IPS-20b (cell line): ENCODE data around the gene EIF5.
"Not testable (repeated sequence)": the region's sequence is repeated elsewhere in the genome, so short reads cannot be mapped to it uniquely, and the experiment has no call there.

Experiments used
- H3K27ac ChIP-seq: one replicate; pipeline ENCODE4 v1.5.1; 2013; ENCODE audit warnings: low read length
- H3K27me3 ChIP-seq: 2 replicates; pipeline ENCODE4 v1.6.1; 2013; ENCODE audit warnings: mild to moderate bottlenecking, low read length, inconsistent platforms; ENCODE audit not compliant: insufficient read depth
- H3K36me3 ChIP-seq: 2 replicates; pipeline ENCODE4 v1.6.1; 2013; ENCODE audit warnings: low read depth, mild to moderate bottlenecking, inconsistent platforms, low read length, moderate library complexity; ENCODE audit not compliant: insufficient read depth
- H3K4me1 ChIP-seq: 2 replicates; pipeline ENCODE4 v1.6.1; 2013; ENCODE audit warnings: mild to moderate bottlenecking, control low read depth, inconsistent platforms, low read length, moderate library complexity; ENCODE audit not compliant: insufficient read depth
- H3K4me3 ChIP-seq: 2 replicates; pipeline ENCODE4 v1.5.1; 2013; ENCODE audit warnings: mild to moderate bottlenecking, low read length, inconsistent platforms
- H3K9ac ChIP-seq: 2 replicates; pipeline ENCODE4 v1.6.1; 2013; ENCODE audit warnings: low read depth, mild to moderate bottlenecking, inconsistent platforms, low read length, moderate library complexity
- H3K9me3 ChIP-seq: 2 replicates; pipeline ENCODE4 v1.6.1; 2013; ENCODE audit warnings: mild to moderate bottlenecking, low read depth, low read length, inconsistent platforms; ENCODE audit not compliant: insufficient read depth

The EIF5 gene

DNA sequence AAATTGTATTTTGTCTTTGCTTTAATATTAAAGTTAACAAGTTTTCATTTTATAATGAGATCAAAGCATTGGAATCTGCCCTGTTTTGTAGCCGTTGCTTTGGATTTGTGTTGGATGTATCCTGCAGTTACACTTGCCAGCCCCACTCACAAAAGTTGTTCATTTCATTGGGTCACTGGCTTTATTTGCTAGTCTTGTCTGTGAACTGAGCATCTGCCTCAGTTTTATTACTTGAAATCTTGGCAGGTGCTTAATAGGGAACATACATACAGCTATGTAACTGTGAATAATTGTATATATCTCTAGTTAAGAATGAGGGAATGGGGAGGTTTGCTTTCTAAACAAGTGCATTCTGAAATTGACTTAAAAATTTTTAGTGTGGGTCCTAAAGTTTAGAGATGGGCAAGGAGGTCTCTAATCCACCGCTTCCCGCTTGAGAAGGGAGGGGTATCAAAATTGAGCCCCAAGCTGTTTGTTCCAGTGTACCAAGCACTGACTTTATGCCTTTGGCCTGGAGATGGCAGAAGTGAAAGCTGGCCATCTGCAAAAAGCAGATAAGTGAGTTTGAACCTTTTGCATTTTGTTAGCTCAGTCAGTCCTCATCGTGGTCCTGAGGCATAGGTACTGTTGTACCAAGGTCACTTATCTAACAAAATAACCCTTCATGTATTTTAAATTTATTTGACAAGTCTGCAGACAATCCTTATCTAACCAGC, 9.3 kb downstream of the EIF5 start:
- H3K4me3 ChIP-seq = no peak overlapping the region
- no peak overlapping the region for H3K27ac ChIP-seq
- H3K4me1 ChIP-seq = peaks cover 5% of the 10 kb centered on the region
- H3K9ac ChIP-seq = no peak overlapping the region
- peaks cover 68% of the 10 kb centered on the region for H3K36me3 ChIP-seq
- H3K9me3 ChIP-seq = no peaks in the 10 kb centered on the region
- H3K27me3 ChIP-seq = no peaks in the 10 kb centered on the region

DNA sequence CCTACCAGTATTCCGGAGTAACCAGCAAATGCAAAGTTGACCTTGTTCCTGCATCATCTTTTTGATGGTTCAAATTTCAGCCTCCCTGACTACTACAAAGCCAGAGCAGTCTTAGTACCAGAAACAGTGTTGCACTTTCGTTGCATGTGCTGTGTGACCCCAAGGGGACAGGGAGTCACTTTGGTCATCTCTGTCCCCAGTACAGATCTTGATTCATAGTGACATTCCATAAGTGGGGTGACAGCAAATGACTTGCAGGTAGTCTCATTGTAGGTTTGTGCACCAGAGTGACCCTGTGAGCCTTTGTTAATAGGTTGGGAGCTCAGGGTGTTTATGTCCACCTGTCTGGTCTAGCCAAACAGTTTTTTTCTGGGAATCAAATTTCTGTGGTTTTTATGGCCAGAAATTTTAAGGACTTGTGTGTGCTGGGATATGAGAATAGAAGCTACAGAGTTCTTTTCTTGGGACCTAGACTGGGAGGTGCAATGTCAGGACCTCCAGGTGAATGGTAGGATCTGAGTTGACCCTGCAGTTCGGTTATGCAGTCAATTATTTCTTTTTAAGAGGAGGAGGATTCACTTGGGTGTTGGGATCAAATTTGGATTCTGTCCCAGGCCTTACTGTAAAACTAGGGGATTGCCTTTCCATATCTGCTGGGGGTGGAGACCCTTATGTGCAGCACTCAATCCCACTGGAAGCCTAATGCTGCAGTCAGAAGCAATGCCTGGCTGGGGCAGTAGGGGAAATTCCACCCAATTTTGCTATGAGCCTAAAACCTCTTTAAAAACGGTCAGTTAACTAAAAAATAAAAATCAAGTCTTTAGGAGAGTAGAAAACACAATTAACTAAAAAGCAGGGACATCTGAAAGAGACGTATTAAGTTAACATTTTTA, 10.1 kb downstream of the EIF5 start:
- H3K36me3 ChIP-seq = peaks cover 60% of the 10 kb centered on the region
- no peaks in the 10 kb centered on the region for H3K27me3 ChIP-seq
- H3K4me3 ChIP-seq = no peak overlapping the region
- no peaks in the 10 kb centered on the region for H3K9me3 ChIP-seq
- peaks cover 5% of the 10 kb centered on the region for H3K4me1 ChIP-seq
- H3K9ac ChIP-seq = no peak overlapping the region
- no peak overlapping the region for H3K27ac ChIP-seq

DNA sequence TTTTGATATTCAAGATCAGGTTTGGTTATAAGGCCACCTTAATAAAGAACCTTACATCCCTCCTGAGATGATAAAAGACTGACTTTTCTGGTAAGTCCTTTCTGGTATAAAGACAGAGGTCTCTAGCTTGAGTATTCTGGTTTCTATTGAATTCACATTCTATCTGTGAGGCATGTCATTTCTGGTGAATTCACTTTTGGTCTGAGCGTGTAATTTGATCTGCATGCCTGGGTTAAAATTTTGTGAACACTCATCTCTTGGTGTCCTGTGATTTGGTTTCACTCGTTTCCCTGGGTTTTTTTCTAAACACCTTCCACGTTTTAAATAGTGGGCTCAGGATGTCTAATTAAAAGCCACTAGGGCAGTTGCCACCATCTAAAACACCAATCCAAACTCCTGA, 12.2 kb downstream of the EIF5 start:
- no peaks in the 10 kb centered on the region for H3K9me3 ChIP-seq

DNA sequence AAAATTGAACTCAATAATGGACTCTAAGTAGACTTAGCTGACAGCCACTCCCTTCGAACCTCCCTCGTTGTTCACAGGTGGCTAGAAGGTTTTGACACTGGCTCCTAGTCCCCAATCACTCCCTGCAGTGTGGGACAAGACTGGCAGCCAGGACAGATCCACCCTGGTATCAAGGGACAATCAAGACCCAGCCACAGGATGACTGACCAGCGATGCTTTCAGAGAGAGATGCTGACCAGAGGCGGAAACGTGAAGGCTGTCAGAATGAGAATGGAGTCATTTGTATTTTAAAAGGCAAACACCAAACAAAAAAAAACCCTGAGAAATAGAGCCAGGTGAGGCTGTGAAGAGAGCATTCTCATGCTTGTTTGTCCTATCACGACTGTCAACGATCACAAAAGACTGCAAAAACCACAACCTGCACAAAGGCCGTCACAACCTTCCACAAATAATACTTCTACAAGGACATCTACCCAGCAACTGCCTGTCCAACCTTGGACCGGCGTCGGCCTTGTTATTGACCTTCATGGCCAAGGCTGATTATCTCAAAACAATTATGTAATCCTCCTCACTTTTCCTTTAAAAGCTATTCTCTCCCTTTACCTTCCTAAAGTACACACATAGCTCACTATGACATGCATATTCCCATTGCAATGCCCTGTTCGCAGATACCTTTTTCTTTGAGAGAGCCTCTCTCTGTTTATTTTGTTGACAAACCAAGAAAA, 13.2 kb downstream of the EIF5 start:
- H3K36me3 ChIP-seq = peaks cover 29% of the 10 kb centered on the region
- H3K4me1 ChIP-seq = peaks cover 5% of the 10 kb centered on the region
- no peak overlapping the region for H3K9ac ChIP-seq
- H3K9me3 ChIP-seq = no peaks in the 10 kb centered on the region
- H3K27ac ChIP-seq = no peak overlapping the region
- no peaks in the 10 kb centered on the region for H3K27me3 ChIP-seq
- no peak overlapping the region for H3K4me3 ChIP-seq

More for the DNA sequence above, 12.2 kb downstream of the EIF5 start:
- Histone ChIP-seq H3K36me3 (peaks cover 38% of the 10 kb centered on the region), H3K4me3 (no peak overlapping the region), H3K27me3 (no peaks in the 10 kb centered on the region), H3K4me1 (peaks cover 5% of the 10 kb centered on the region), H3K27ac (no peak overlapping the region), H3K9ac (no peak overlapping the region)

DNA sequence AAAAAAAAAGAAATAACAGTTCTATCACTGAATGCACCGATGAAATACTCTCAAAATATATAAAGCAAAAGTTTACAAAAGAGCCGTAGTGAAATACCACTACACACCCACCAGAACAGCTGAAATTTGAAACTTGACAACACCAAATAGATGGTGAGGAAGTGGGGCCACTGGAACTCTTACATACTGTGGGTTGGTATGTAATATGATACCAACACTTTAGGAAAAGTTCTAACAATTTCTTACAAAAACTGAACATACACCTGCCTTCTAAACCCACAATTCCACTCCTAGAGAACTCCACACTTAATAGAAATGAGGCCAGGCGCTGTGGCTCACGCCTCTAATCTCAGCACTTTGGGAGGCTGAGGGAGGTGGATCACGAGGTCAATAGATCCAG, 14.1 kb downstream of the EIF5 start:
- no peak overlapping the region for H3K27ac ChIP-seq
- peaks cover 20% of the 10 kb centered on the region for H3K36me3 ChIP-seq
- no peaks in the 10 kb centered on the region for H3K27me3 ChIP-seq
- no peak overlapping the region for H3K9ac ChIP-seq
- peaks cover 5% of the 10 kb centered on the region for H3K4me1 ChIP-seq
- no peaks in the 10 kb centered on the region for H3K9me3 ChIP-seq
- H3K4me3 ChIP-seq = no peak overlapping the region

DNA sequence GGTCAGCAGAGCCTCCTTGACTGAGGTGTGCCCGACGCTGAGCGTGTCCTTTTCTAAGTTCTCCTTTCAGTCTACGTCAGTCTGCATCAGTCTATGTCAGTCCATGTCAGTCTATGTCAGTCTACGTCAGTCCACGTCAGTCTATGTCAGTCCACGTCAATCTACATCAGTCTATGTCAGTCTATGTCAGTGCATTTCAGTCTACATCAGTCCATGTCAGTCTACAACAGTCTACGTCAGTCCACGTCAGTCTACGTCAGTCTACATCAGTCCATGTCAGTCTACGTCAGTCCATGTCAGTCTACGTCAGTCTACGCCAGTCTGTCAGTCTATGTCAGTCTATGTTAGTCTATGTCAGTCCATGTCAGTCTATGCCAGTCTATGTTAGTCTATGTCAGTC, 15.9 kb downstream of the EIF5 start:
- Histone ChIP-seq H3K27ac (no peak overlapping the region), H3K4me3 (no peak overlapping the region), H3K4me1 (peaks cover 10% of the 10 kb centered on the region), H3K36me3 (peaks cover 1% of the 10 kb centered on the region; the same call in 1 of the 2 replicates), H3K9ac (no peak overlapping the region), H3K9me3 (no peaks in the 10 kb centered on the region), H3K27me3 (no peaks in the 10 kb centered on the region)

DNA sequence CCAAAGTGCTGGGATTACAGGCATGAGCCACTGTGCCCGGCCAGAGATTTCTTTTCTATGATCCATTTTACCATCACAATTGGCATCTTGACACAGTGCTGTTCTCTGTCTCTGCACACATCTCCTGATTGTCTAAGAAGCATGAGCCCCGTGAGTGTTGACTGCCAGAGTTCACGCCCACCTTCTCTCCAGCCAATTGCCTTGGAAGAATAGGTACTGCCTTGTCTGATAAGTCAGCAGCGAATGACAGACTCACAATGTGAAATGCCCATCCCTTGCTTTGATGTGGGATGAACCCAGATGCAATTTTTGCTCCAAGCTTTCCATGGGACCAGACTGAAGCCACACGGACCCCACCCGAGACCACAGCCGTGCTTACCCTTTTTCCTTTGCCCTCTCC, 19.3 kb downstream of the EIF5 start:
- no peak overlapping the region for H3K9ac ChIP-seq
- H3K36me3 ChIP-seq = no peaks in the 10 kb centered on the region
- peaks cover 11% of the 10 kb centered on the region for H3K4me1 ChIP-seq
- no peaks in the 10 kb centered on the region for H3K27me3 ChIP-seq
- H3K27ac ChIP-seq = no peak overlapping the region
- no peaks in the 10 kb centered on the region for H3K9me3 ChIP-seq
- no peak overlapping the region for H3K4me3 ChIP-seq

DNA sequence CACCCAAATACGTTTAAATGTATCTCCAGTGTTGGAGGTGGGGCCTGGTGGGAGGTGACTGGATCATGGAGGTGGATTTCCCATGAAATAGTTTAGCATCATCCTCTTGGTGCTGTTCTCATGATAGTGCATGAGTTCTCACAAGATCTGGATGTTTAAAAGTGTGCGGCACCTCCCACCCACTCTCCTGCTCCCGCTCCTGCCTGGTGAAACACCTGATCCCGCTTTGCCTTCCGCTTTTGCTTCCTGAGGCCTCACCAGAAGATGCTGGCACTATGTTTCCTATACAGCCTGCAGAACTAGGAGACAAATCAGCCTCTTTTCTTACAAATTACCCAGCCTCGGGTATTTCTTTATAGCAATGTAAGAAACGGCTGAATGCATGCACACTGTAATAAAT, 20.1 kb downstream of the EIF5 start:
- Histone ChIP-seq H3K27me3 (no peaks in the 10 kb centered on the region), H3K27ac (no peak overlapping the region), H3K36me3 (no peaks in the 10 kb centered on the region), H3K9me3 (no peaks in the 10 kb centered on the region), H3K4me1 (peaks cover 11% of the 10 kb centered on the region), H3K9ac (no peak overlapping the region), H3K4me3 (no peak overlapping the region)

DNA sequence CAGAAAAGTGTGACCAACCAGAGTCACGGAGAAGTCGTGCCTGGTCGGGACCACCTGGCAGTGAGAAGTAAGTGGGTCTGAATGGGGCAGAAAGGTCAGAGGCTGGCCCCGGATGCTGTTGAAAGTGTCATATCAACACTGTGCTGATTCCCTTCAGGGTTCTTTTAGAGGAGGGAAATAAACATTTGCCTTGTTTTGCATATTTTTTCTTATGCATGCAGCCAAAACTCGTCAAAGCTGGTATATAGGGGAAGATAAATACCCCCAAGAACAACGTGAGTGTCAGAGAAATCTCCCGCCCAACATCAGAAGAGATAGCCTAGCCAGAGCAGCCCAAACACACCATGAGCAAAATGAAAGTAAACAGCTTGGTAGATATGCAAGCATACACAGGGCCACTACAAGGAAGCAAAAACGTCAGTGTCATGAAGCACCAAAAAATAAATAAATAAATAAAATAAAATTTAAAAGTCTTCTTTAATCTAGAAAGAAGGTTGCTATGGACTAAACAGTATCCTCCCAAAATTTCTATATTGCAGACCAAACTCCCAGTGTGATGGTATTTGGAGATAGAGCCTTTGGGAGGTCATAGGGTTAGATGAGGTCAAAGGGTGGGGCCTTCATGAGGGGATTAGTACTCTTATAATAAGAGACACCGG, 22.1 kb downstream of the EIF5 start:
- no peak overlapping the region for H3K4me3 ChIP-seq
- H3K9me3 ChIP-seq = no peaks in the 10 kb centered on the region
- H3K4me1 ChIP-seq = peaks cover 11% of the 10 kb centered on the region
- H3K27ac ChIP-seq = no peak overlapping the region
- H3K9ac ChIP-seq = no peak overlapping the region
- no peaks in the 10 kb centered on the region for H3K27me3 ChIP-seq
- no peaks in the 10 kb centered on the region for H3K36me3 ChIP-seq

DNA sequence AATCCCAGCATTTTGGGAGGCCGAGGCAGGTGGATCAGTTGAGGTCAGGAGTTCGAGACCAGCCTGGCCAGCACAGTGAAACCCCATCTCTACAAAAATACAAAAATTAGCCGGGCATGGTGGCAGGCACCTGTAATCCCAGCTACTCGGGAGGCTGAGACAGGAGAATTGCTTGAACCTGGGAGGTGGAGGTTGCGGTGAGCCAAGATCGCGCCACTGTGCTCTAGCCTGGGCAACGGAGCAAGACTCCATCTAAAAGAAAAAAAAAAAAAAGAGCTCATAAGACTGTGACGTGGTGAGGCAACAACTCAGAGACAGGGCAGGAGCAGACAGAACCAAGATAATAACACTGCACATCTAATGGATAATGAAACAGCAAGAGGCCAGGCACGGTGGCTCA, 23.5 kb downstream of the EIF5 start:
- H3K4me1 ChIP-seq = peaks cover 11% of the 10 kb centered on the region

DNA sequence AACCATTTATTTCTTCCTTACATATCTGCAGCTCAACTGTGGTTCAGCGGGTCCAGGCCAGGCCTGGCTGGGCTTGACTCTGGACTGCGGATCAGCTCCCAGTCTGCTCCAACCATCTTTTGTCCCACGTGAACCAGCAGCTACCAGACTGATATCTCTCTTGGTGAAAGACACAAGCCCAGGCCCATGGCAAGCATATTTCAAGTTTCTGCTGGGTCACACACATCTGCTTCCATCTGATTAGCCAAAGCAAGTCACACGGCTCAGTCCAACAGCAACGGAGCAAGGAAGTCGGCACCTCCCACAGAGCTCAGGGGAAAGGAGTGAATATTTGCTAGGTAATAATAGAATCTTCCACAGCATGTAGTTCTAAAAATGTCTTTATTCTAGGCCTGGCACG, 26.5 kb downstream of the EIF5 start:
- Histone ChIP-seq H3K36me3 (no peaks in the 10 kb centered on the region), H3K27me3 (no peaks in the 10 kb centered on the region), H3K4me3 (no peak overlapping the region), H3K9ac (no peak overlapping the region), H3K27ac (no peak overlapping the region), H3K4me1 (peaks cover 7% of the 10 kb centered on the region), H3K9me3 (peaks cover 19% of the 10 kb centered on the region)

More for the DNA sequence above, 23.5 kb downstream of the EIF5 start:
- not testable (repeated sequence) for H3K27me3 ChIP-seq, H3K27ac ChIP-seq, H3K9me3 ChIP-seq, H3K36me3 ChIP-seq, H3K4me3 ChIP-seq, H3K9ac ChIP-seq
